GM19238 (cell line): ENCODE data around the gene DIP2C.

Source experiments
- DNase-seq: peaks from one replicate; pipeline ENCODE4 v3.0.0; 2011; ENCODE audit warnings: low spot score; ENCODE audit not compliant: insufficient read length

DIP2C gene

DNA sequence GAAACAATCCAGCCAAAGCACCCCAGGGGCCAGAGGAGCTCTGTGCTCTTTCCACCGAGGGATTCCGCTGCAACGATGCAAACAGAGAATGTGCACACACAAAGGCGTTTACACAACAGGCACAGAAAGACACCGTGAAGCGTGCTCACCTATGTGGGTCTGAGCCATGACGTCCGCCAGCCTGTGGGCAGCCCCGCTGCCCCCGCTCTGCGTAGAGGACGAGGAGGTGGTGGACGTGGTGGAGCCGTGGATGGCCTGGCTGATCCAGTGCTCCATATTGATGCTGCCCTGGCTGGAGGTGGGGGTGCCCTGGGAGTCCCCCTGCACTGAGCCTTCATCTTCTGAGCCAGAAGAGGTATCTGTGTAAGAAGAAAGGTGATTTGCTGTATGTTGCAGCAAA lies 266.8 kb downstream of the DIP2C start:
- DNase-seq, result no peak

GRCh38 chr10:422241-422640 lies 267.2 kb downstream of the DIP2C start:
- no peak for DNase-seq

DNA sequence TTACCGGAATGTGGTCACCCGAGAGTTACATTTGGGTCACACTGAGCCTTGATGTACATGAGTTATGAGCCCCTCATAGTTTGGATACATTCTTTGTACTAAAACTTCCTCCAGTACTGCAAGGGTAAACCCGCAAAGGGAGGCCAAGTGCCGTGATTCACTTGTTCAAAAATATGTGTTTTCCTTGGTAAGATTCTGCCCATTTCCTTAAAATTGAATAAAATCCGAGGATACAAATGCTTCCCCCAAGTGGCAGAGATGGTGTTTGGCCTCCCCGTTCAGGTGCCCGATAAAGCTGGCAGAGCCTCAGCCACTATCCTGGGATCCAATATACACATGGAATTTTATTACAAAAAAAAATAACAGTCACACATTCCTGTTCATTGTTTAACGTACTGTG lies 268.3 kb downstream of the DIP2C start:
- DNase-seq, result no peak

DNA sequence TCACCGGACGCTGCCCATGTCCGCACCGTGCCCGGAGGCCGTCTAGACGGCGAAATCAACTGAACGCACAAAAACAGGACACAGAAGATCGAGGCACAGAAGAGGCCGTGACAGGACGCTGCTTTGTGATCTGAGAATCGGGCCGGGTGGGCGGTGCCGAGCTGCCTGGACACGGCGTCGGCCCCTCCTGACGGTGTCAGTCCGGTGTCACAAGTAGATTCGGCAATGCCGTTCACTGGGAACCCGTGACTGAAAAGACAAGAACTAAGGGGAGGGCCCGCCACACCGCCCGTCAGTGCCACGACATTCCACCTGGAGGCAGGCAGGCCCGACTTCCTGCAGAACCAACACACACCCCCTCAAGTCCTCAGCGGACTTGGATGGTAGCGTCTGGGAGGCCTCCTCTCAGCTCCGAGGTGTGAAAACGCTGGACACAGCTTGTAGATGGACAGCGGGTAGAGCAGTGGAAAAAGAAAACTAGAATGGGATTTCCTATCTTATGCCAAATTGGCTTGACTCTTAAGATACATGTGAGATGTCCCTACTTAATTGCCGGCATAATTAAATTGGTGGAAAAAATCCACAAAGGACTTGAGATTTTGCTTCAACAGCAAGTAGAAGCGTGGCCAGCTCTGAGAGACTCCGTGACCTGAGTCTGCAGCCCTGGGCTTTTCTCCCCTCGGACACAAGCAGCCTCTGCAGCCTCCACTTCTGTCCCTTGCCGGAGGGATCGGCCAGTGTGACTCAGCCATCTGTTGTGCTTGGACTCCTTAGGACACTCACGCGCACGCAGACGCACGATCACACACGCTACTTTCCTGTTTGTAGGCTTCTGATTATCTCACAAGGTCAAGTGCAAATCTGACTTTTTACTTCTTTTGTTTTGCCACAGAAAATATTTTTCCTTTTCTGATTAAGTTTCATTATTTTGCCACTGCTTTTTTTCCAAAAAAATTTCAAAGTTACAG lies 269.0 kb downstream of the DIP2C start:
- no peak for DNase-seq

DNA sequence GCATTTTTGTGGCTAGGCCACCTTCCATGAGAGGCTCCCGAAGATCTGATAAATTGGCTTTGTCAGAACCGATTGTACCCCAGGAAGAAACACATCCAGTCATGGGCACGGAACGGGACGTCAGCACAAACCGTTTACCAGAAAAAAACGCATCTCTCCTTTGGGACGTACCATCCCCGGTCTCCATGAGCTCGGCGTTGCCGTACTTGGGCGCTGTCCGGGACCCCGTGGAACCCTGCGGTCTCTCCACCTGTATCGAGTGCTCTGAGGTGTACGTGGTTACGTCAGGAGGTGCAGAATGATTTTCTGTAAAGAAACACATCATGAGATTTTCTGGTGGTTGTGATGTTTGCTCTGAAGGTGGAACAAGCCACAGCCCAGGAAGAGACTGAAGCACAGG lies 270.6 kb downstream of the DIP2C start:
- DNase-seq, result no peak

DNA sequence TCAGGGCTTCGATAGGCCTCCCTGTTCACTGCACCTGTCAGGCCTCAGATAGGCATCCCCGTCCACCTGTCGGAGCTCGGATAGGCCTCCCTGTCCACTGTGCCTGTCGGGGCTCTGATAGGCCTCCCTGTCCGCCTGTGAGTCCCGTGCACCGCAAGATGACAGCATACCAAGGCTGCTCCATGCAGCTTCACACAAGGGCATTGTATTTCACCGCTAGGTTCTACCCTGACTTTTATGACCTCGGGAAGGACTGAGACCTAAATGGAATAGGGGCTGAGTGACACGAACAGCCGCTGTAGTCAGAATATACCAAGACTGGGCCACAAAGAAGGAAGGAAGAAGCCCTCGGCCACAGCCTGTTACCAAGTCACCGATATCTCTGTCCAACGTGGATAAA lies 271.2 kb downstream of the DIP2C start:
- DNase-seq, result no peak

GRCh38 chr10:416091-416515 lies 273.4 kb downstream of the DIP2C start:
- no peak for DNase-seq

DNA sequence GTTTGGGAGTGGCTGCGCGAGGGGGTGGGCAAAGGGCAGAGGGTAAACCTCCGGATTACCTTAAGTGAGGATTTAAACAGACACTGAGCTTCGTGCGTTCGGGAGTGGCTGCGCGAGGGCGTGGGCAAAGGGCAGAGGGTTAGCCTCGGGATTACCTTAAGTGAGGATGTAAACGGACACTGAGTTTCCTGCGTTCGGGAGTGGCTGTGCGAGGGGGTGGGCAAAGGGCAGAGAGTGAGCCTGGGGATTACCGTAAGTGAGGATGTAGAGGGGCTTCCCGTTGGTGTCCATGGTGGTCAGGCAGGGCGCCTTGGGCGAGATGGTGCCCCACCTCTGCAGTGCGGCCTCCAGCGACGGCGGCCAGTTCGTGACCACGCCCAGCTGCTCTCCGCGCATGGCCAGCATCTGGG lies 275.8 kb downstream of the DIP2C start:
- no peak for DNase-seq

DNA sequence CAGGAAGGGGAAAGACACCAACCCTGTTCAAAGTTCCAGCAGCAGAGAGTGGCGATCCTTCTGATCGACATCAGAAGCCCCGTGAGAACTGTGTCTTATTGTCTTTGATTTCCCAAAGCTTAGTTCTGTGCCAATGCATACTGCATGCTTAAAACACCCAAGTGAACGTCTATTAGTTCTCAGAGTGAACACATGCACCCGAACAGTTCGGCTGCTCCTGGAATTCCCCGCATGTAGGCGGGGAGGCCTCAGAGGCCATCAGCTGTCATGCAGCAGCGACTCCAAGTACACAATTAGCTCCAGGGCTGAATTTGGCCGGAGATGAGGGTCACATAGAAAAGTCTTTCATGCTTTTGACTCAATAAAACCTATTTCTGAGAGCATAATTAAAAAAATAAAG lies 277.4 kb downstream of the DIP2C start:
- DNase-seq, result no peak

DNA sequence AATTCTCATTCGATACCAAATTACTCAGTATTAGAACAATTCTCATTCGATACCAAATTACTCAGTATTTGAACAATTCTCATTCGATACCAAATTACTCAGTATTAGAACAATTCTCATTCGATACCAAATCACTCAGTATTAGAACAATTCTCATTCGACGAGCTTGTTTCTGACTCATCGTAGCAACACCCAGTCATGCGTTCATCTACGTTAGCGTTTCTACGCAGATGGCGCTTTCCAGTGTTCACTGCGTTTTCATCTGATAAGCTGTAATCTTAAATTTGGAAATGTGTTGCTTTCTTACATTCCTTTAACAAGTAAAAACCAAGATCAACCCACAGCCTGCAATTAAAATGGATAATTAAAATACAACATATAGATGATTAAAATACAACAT lies 277.9 kb downstream of the DIP2C start:
- DNase-seq, result no peak

DNA sequence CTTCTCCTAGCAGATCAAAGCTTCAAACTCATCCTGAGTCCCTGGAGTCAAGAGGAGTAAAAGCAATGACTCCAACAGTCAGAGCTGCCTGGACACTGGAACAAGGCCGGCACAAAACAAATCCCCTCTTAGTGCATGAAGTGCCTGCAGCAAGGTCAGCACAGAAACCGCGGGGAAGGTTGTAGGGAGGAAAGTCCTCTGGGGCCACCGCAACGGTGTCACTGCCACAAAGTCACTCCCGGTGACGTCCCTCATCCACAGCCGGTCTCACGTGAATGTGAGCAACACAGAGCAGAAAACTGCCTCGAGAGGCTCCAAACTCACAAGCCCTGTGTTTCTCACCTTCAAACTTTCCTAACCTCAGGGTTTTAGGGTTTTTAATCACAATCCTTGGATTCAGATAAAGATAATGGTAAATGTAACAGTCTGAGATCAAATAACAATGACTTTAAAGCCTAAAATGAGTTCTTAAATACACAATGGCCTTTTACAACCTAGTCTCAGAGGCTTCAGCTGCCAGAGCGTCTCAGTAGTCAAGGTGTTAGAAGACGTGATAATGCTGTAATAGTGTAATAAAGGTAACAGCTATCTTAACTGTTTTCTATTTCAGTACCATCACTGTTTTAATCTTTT lies 279.9 kb downstream of the DIP2C start:
- DNase-seq, result no peak

DNA sequence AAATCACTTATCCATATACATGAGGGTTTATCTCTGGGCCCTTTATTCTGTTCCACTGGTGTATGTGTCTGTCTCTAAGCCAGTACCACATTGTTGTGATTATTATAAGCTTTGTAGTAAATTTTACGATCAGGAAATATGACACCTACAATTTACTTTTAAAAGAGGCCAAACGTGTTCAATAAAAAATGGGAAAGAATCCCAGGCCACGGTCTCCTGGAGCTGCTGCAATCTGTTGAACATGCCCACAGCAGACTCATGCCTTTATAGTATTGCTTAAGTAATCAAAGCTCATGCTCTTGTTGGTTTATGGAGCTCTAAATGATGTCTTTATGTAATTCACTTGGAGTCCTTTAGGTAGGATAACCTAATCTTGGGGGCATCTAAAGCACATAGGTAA lies 281.2 kb downstream of the DIP2C start:
- no peak for DNase-seq

- DNase-seq, result no peak
Measured at GRCh38 chr10:406976-407375, 282.5 kb downstream of the DIP2C start.

DNA sequence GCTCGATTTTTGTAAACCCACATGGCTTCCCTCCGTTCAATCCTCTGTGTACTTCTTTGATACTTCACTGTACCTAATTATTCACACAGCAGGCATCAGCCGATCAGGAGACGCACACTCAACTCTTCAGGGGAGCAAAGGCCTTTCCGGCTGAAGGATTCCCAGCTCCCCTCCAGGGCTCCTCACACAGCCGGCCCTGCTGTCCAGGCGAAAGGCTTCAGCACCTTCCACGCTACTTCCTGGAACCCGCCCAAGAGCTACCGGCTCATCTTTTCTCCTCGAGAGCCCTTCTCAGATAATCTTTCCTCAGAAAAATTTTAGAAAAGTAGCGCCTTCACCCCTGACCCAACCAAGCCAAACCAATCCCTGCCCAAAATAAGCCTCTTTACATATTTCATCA lies 283.8 kb downstream of the DIP2C start:
- no peak for DNase-seq

GRCh38 chr10:404991-405390 lies 284.5 kb downstream of the DIP2C start:
- no peak for DNase-seq

DNA sequence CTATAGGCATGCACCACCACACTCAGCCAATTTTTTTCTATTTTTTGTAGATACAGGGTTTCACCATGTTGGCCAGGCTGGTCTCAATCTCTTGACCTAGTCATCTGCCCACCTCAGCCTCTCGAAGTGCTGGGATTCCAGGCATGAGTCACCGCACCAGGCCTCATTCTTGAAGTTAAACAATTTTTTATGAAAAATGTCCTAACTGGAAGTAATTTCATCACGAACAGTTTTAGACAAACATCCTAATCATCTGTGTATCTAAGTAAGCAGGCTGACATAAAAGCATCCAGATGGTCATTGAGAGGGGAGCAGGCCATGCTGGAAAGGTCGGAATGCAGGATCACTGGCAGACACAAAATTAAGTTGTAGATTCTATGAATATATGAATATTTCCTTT lies 285.1 kb downstream of the DIP2C start:
- DNase-seq, result no peak

DNA sequence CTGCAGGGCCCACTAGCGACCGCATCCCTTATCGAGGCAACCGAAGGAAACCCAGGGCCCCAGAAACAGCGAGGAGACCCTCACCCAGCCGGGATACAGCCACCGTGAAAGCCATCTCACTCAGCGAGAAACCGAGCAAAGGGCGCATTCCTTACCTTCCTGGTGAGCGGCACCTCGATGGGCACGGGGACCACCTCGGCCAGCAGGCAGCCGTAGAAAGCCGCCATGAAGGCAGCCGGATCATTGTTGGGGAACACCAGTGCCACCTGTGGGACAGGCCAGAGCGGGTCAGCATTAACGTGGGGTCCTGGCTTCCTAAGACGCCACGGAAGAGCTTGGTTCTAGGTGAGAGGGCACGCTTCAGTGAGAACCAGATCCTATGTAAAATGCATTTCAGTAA lies 290.5 kb downstream of the DIP2C start:
- no peak for DNase-seq

- no peak for DNase-seq
Measured at GRCh38 chr10:397321-398068, 292.0 kb downstream of the DIP2C start.

DNA sequence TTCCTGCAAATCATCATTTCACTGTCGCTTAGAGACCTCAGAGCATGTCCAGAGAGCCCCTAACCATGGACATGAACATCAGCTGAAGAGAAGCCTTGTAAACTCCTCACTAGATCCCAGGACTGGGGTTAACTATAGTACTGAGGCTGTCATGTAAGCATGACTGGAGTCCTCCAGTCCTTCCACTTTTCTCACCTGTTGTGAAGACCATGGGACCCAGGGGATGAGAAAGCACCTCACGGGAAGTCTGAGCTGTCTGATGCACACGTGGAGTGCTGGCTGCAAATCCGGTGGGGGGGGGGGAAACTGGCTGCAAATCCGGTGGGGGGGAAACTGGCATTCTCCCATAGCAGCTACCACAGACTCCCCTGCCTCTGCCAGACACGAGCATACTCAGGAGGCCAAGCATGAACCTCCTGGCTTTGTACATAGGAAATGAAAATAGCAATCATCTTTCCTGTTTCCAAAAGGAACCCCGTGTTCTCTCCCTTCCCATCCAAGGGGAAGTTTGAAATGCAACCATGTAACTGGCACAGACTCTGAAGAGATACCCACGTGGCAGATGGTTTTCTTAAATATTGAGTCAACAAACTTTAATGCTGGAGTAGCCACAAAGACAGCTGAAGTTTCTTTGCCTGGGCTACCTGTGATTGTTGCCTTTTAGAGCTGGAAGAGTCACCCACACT lies 292.8 kb downstream of the DIP2C start:
- DNase-seq, result no peak

DNA sequence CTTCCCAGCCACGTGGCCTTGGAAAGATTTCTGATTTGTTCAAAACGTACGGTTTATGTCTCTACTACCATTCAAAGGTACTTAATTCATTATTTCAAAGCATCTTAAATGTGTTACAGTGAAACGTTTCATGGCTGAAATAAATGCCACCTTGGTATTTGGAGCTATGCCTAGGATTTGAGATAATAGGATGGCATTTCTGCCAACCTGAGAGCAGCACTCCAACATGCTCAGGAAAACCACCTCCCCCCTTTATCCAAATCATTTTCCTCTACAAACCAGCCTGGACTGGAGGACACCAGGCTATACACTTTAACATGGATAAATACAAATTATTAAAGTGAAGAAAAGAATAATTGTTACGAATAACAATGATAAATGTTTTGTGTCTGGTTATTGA lies 293.4 kb downstream of the DIP2C start:
- no peak for DNase-seq

- no peak for DNase-seq
Measured at GRCh38 chr10:395665-396064, 293.8 kb downstream of the DIP2C start.
